ES-I3 (cell line): ENCODE results near the gene POLD1.
"Not testable (repeated sequence)": the region's sequence is repeated elsewhere in the genome, so short reads cannot be mapped to it uniquely, and the experiment has no call there.

Experiments used
- H3K36me3 ChIP-seq: 2 replicates; pipeline ENCODE4 v1.6.1; 2013; ENCODE audit warnings: mild to moderate bottlenecking, low read length, control low read depth, moderate library complexity; ENCODE audit not compliant: insufficient read depth
- H3K4me1 ChIP-seq: 2 replicates; pipeline ENCODE4 v1.6.1; 2013; ENCODE audit warnings: mild to moderate bottlenecking, control low read depth, low read length; ENCODE audit not compliant: insufficient read depth
- H3K9ac ChIP-seq: 2 replicates; pipeline ENCODE4 v1.6.1; 2013; ENCODE audit warnings: low read depth, mild to moderate bottlenecking, low read length, moderate library complexity
- H3K9me3 ChIP-seq: 2 replicates; pipeline ENCODE4 v1.6.1; 2013; ENCODE audit warnings: mild to moderate bottlenecking, low read length, moderate library complexity; ENCODE audit not compliant: control insufficient read depth, insufficient read depth

Gene POLD1

GRCh38 chr19:50378169-50378862, 5.8 kb upstream of the POLD1 start:
- 0 out of 2 replicates have a peak, but pooled peaks cover 5% of the 10 kb centered on the region for H3K36me3 ChIP-seq
- H3K9ac ChIP-seq = no peak overlapping the region
- no peaks in the 10 kb centered on the region for H3K9me3 ChIP-seq
- peaks cover 4% of the 10 kb centered on the region; the same call in 1 of the 2 replicates for H3K4me1 ChIP-seq

- Histone ChIP-seq H3K36me3 (0 out of 2 replicates have a peak, but pooled peaks cover 5% of the 10 kb centered on the region), H3K9ac (no peak overlapping the region), H3K4me1 (peaks cover 6% of the 10 kb centered on the region; the same call in 1 of the 2 replicates), H3K9me3 (no peaks in the 10 kb centered on the region)
Measured at GRCh38 chr19:50378863-50379236, 5.3 kb upstream of the POLD1 start.

DNA sequence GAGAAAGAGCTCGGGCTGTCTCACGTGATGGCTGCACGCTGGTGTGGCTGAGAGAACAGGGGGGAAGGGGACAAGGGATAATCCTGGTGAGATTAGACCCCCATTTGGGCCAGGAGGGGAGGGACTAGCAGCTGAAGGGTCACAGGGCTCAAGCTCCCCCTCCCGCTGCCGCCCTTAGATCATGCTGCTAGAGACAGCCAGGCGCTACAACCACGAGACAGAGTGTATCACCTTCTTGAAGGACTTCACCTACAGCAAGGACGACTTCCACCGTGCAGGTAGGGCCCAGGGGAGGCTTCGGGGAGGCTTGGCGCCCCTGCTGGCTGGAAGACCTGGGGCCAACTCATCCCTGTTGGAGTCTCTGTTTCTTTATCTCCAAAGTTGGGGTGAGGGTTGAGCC, 4.5 kb upstream of the POLD1 start:
- H3K9me3 ChIP-seq = no peaks in the 10 kb centered on the region
- H3K4me1 ChIP-seq = peaks cover 6% of the 10 kb centered on the region; the same call in 1 of the 2 replicates
- H3K36me3 ChIP-seq = 0 out of 2 replicates have a peak, but pooled peaks cover 5% of the 10 kb centered on the region
- H3K9ac ChIP-seq = no peak overlapping the region

DNA sequence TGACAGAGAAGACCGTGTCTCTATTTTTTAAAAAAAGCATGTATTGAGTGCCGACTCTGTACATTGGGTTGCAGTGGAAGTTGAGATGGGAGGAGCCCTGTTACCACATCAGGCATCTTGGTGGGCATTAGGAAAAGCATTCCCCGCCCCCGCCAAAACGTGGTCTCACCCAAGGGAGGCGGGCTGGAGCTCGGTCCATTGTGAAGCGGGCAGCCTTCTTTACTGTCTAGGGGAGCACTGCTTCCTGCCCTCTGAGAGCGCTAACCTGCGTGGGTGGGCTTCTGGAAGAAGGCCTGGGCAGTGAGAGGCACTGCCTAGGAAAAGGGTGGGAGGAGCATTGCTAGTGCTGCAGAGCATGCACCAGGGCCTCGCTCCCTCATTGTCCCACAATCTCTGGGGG, 4.0 kb upstream of the POLD1 start:
- H3K9me3 ChIP-seq = no peaks in the 10 kb centered on the region
- H3K9ac ChIP-seq = no peak overlapping the region
- 0 out of 2 replicates have a peak, but pooled peaks cover 5% of the 10 kb centered on the region for H3K36me3 ChIP-seq
- peaks cover 7% of the 10 kb centered on the region; the same call in 1 of the 2 replicates for H3K4me1 ChIP-seq

GRCh38 chr19:50380751-50381151, 3.4 kb upstream of the POLD1 start:
- no peaks in the 10 kb centered on the region for H3K9me3 ChIP-seq
- 0 out of 2 replicates have a peak, but pooled peaks cover 5% of the 10 kb centered on the region for H3K36me3 ChIP-seq
- H3K4me1 ChIP-seq = peaks cover 9% of the 10 kb centered on the region; the same call in 1 of the 2 replicates
- no peak overlapping the region for H3K9ac ChIP-seq

GRCh38 chr19:50381881-50382729, 2.0 kb upstream of the POLD1 start:
- Histone ChIP-seq H3K9ac (no peak overlapping the region), H3K4me1 (peaks cover 9% of the 10 kb centered on the region; the same call in 1 of the 2 replicates), H3K9me3 (no peaks in the 10 kb centered on the region), H3K36me3 (0 out of 2 replicates have a peak, but pooled peaks cover 5% of the 10 kb centered on the region)

GRCh38 chr19:50383001-50383851, 921 bp upstream of the POLD1 start:
- Histone ChIP-seq H3K9me3 (no peaks in the 10 kb centered on the region), H3K9ac (peak overlapping the region; percentile 66), H3K36me3 (no peaks in the 10 kb centered on the region; the same call in 1 of the 2 replicates), H3K4me1 (peaks cover 9% of the 10 kb centered on the region; the same call in 1 of the 2 replicates)

GRCh38 chr19:50384685-50385535, 763 bp downstream of the POLD1 start:
- peak overlapping the region; percentile 86 for H3K9ac ChIP-seq
- H3K4me1 ChIP-seq = peaks cover 9% of the 10 kb centered on the region; the same call in 1 of the 2 replicates
- no peaks in the 10 kb centered on the region; the same call in 1 of the 2 replicates for H3K36me3 ChIP-seq
- H3K9me3 ChIP-seq = no peaks in the 10 kb centered on the region

GRCh38 chr19:50387176-50387867, 3.2 kb downstream of the POLD1 start:
- H3K9me3 ChIP-seq = no peaks in the 10 kb centered on the region; the same call in 1 of the 2 replicates
- no peak overlapping the region for H3K9ac ChIP-seq
- peaks cover 6% of the 10 kb centered on the region for H3K36me3 ChIP-seq
- peaks cover 9% of the 10 kb centered on the region; the same call in 1 of the 2 replicates for H3K4me1 ChIP-seq

DNA sequence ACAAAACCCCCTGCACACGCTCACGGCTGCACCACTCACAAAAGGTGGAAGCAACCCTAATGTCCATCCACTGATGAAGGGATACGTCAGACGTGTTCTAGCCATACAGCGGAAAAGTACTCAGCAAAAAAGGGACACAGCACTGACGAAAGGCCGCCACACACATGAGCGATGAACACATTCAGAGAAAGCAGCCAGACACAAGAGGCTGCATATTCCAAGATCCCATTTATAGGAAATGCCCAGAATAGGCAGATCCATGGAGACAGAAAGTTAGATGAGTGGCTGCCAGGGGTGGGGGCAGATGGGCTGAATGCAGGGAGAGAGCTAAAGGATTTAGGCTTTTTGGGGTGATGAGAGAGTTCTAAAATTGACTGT, 3.7 kb downstream of the POLD1 start:
- Histone ChIP-seq H3K36me3 (peaks cover 8% of the 10 kb centered on the region), H3K4me1 (peaks cover 9% of the 10 kb centered on the region; the same call in 1 of the 2 replicates), H3K9me3 (no peaks in the 10 kb centered on the region; the same call in 1 of the 2 replicates), H3K9ac (no peak overlapping the region)

- H3K9ac ChIP-seq, H3K36me3 ChIP-seq, H3K4me1 ChIP-seq, H3K9me3 ChIP-seq: not testable (repeated sequence)
Measured at GRCh38 chr19:50390295-50390694, 6.1 kb downstream of the POLD1 start.

- not testable (repeated sequence) for H3K9ac ChIP-seq, H3K9me3 ChIP-seq, H3K4me1 ChIP-seq, H3K36me3 ChIP-seq
Measured at GRCh38 chr19:50390952-50391351, 6.8 kb downstream of the POLD1 start.

DNA sequence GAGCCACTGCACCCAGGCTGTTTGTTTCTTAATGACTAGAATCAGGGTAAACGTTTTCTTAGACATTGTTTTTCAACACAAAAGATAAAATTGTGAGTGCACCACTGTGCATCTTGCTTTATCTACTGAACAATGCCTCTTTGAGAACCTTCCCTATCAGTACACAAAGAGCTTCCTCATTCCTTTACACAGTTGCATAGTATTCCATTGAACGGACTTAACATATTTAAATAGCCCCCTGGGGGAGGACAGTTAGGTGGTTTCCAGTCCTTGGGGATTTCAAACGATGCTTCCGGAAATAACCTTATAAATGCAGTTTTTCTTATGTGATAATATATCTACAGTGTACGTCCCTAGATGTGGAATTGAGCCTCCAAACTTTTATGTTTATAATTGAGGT, 8.6 kb downstream of the POLD1 start:
- H3K4me1 ChIP-seq = no peaks in the 10 kb centered on the region
- no peaks in the 10 kb centered on the region; the same call in 1 of the 2 replicates for H3K9me3 ChIP-seq
- H3K36me3 ChIP-seq = peaks cover 8% of the 10 kb centered on the region
- H3K9ac ChIP-seq = no peak overlapping the region
